ENCODE results near the gene TMEM147. TPM values are rescaled to one million over a fixed set of nuclear protein-coding genes. Genes with fewer than 3 reads are reported as not detected.
A peak's percentile ranks its signal among the peaks of the same experiment; 100 is the strongest.

Gene TMEM147
- total and polyA plus RNA-seq, 2 of the 13 experiments (the other 11 are each of a cell fraction or from before 2014, with no cell fraction given), result 141 to 176 TPM

- TF ChIP-seq HNF4A (CRISPR knock-in tag; IDR thresholded peaks at IDR 0.05), result peak; percentile 59
- TF ChIP-seq, protein P1, sequence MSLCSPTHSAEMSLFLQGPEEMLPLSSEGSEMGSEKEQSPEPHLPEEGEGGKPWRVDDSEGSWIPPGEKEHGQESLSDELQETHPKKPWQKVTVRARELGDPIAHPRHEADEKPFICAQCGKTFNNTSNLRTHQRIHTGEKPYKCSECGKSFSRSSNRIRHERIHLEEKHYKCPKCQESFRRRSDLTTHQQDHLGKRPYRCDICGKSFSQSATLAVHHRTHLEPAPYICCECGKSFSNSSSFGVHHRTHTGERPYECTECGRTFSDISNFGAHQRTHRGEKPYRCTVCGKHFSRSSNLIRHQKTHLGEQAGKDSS (CRISPR knock-in tag; IDR thresholded peaks at IDR 0.05; ENCODE audit: borderline replicate concordance, low read depth), result 0 out of 2 replicates have a peak, but pooled peaks have one; percentile 39
- TF ChIP-seq SATB2 (CRISPR knock-in tag; IDR thresholded peaks at IDR 0.05), result no peak
- TF ChIP-seq ZNF354B (CRISPR knock-in tag; IDR thresholded peaks at IDR 0.05), result no peak
- TF ChIP-seq HBP1 (CRISPR knock-in tag; IDR thresholded peaks at IDR 0.05; ENCODE audit: low read depth), result no peak
- TF ChIP-seq GABPA (IDR thresholded peaks at IDR 0.05; ENCODE audit: low read depth, low read length), result no peak
- TF ChIP-seq GABPA (CRISPR knock-in tag; IDR thresholded peaks at IDR 0.05; ENCODE audit: low read depth), result no peak
- TF ChIP-seq, protein P2, sequence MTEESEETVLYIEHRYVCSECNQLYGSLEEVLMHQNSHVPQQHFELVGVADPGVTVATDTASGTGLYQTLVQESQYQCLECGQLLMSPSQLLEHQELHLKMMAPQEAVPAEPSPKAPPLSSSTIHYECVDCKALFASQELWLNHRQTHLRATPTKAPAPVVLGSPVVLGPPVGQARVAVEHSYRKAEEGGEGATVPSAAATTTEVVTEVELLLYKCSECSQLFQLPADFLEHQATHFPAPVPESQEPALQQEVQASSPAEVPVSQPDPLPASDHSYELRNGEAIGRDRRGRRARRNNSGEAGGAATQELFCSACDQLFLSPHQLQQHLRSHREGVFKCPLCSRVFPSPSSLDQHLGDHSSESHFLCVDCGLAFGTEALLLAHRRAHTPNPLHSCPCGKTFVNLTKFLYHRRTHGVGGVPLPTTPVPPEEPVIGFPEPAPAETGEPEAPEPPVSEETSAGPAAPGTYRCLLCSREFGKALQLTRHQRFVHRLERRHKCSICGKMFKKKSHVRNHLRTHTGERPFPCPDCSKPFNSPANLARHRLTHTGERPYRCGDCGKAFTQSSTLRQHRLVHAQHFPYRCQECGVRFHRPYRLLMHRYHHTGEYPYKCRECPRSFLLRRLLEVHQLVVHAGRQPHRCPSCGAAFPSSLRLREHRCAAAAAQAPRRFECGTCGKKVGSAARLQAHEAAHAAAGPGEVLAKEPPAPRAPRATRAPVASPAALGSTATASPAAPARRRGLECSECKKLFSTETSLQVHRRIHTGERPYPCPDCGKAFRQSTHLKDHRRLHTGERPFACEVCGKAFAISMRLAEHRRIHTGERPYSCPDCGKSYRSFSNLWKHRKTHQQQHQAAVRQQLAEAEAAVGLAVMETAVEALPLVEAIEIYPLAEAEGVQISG (CRISPR knock-in tag; IDR thresholded peaks at IDR 0.05), result peak; percentile 37; the same call in 1 of the 2 replicates
- TF ChIP-seq CREB1 (IDR thresholded peaks at IDR 0.05), result no peak
- no peak for TF ChIP-seq CREB1 (CRISPR knock-in tag; IDR thresholded peaks at IDR 0.05)
- no peak for TF ChIP-seq REST (IDR thresholded peaks at IDR 0.05; ENCODE audit: borderline replicate concordance in 1 of 2, low read depth in 1 of 2, low read length in 2 of 2)
- TF ChIP-seq FIP1L1 (IDR thresholded peaks at IDR 0.05; ENCODE audit: borderline replicate concordance, insufficient read depth, low read depth, low read length), result no peak
- TF ChIP-seq SIX1 (CRISPR knock-in tag; IDR thresholded peaks at IDR 0.05; ENCODE audit: borderline replicate concordance), result no peak
- no peak for TF ChIP-seq ZNF253 (CRISPR knock-in tag; IDR thresholded peaks at IDR 0.05; ENCODE audit: borderline replicate concordance)
- TF ChIP-seq ZNF674 (CRISPR knock-in tag; IDR thresholded peaks at IDR 0.05; ENCODE audit: low read depth), result no peak
- peak; percentile 33; the same call in 1 of the 2 replicates for TF ChIP-seq FOXA3 (CRISPR knock-in tag; IDR thresholded peaks at IDR 0.05)
These were observed 7.3 kb downstream of the TMEM147 start (continued) for GRCh38 chr19:35552534-35553384.

Measured in HepG2 (cell line).